ENCODE results near the gene DLG4.

DNA sequence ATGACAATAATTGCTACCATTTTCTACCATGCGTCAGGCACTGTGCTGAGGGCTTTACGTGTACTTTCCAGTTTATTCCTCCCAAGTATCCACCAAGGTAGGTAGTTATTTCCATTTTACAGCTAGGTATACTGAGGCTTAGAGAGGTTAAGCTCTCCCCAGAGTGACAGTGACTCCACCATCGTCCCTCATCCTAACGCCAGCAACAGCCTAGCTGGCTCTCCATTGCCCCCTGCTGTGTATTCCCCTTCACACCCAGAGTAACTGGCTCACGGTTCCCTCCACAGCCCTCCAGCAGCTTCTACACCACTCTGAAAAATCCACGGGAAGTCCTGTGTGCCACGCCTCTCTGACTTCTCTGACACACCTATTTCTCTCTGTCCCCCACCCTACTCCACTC, 33.4 kb downstream of the DLG4 start:
- TF ChIP-seq POLR2AphosphoS5 (IDR thresholded peaks at IDR 0.05), result no peak
- TF ChIP-seq POLR2A (IDR thresholded peaks at IDR 0.05), result no peak
- TF ChIP-seq, protein P1, sequence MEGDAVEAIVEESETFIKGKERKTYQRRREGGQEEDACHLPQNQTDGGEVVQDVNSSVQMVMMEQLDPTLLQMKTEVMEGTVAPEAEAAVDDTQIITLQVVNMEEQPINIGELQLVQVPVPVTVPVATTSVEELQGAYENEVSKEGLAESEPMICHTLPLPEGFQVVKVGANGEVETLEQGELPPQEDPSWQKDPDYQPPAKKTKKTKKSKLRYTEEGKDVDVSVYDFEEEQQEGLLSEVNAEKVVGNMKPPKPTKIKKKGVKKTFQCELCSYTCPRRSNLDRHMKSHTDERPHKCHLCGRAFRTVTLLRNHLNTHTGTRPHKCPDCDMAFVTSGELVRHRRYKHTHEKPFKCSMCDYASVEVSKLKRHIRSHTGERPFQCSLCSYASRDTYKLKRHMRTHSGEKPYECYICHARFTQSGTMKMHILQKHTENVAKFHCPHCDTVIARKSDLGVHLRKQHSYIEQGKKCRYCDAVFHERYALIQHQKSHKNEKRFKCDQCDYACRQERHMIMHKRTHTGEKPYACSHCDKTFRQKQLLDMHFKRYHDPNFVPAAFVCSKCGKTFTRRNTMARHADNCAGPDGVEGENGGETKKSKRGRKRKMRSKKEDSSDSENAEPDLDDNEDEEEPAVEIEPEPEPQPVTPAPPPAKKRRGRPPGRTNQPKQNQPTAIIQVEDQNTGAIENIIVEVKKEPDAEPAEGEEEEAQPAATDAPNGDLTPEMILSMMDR (IDR thresholded peaks at IDR 0.05), result no peak
- TF ChIP-seq EP300 (IDR thresholded peaks at IDR 0.05), result no peak
